H1 (cell line): ENCODE results near the gene DOK1. TPM values are rescaled to one million over a fixed set of nuclear protein-coding genes. Genes with fewer than 3 reads are reported as not detected.

Experiments
- EGR1 ChIP-seq: IDR thresholded peaks from 2 replicates; pipeline ENCODE4 v1.6.1; 2011; ENCODE audit warnings: low read depth, low read length, borderline replicate concordance
- EP300 ChIP-seq, 2 experiments: IDR thresholded peaks; 1 replicate in 1 of 2; 2 replicates in 1 of 2; pipeline ENCODE4 v1.6.1; 2011 to 2012; ENCODE audit warnings: low read depth in 2 of 2, low read length in 2 of 2, mild to moderate bottlenecking in 2 of 2, borderline replicate concordance in 1 of 2, inconsistent platforms in 1 of 2, moderate library complexity in 1 of 2
- FOSL1 ChIP-seq: IDR thresholded peaks from 2 replicates; pipeline ENCODE4 v1.6.1; 2011; ENCODE audit warnings: mild to moderate bottlenecking, low read depth, low read length, moderate library complexity; ENCODE audit not compliant: insufficient read depth
- GABPA ChIP-seq: IDR thresholded peaks from 2 replicates; pipeline ENCODE4 v1.6.1; 2011; ENCODE audit warnings: mild to moderate bottlenecking, low read length, moderate library complexity, borderline replicate concordance; ENCODE audit not compliant: insufficient read depth
- KDM1A ChIP-seq: fragments of 200-600, 300-600 bp; sonication (generic); IDR thresholded peaks from 2 replicates; pipeline ENCODE4 v1.7.1; 2016; ENCODE audit warnings: mild to moderate bottlenecking, low read length, borderline replicate concordance
- polyA plus RNA-seq, 7 experiments: library from polyadenylated mRNA; depleted of rRNA in 3 of 7; stranded (reverse) in 5 of 7; unstranded in 2 of 7; fragments of >200 nt in 5 of 7; fragments of 200-250 nt in 2 of 7; gene quantifications; 1 replicate in 5 of 7; 2 replicates in 1 of 7; 4 replicates in 1 of 7; pipeline versions ENCODE4 v1.2.1 to v1.2.3, GENCODE V29; 2011 to 2013; ENCODE audit warnings: missing spikeins in 2 of 7, mixed read lengths in 2 of 7
- total RNA-seq: library from RNA; stranded (reverse); fragmentation: NEBNext Ultra II Directional; extraction: Animal tissue kit (Norgen Biotek cat#: 25700); gene quantifications from 2 replicates; pipeline ENCODE4 v1.2.1, GENCODE V29; 2021
- TF ChIP-seq, protein P1 (sequence below): IDR thresholded peaks from 2 replicates; pipeline ENCODE4 v1.6.1; 2012; ENCODE audit warnings: inconsistent platforms

DOK1 gene
- total and polyA plus RNA-seq, 2 of the 8 experiments (the other 6 are each of a cell fraction or from before 2014, with no cell fraction given) = 11.0 to 14.3 TPM

DNA sequence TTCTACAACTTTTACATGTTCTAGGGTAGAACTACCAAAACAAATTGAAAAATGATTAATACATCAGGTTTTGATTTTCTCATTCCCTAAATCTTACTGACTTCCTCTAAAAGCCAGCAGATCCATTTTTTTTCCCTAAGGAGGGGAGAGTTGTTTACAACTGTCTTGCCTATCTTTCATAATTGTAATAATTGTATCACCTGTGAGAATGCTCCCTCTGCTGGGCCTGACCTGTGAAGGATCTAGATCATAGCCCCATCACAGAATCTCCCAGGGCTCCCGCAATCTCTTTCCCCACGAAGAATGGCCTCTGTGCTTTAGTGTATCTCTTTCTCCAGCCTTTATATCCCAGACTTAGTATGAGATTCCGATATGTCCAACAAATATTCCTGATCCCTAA, 9.9 kb upstream of the DOK1 start (continued):
- TF ChIP-seq, protein P1, sequence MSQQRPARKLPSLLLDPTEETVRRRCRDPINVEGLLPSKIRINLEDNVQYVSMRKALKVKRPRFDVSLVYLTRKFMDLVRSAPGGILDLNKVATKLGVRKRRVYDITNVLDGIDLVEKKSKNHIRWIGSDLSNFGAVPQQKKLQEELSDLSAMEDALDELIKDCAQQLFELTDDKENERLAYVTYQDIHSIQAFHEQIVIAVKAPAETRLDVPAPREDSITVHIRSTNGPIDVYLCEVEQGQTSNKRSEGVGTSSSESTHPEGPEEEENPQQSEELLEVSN = no peak
- TF ChIP-seq GABPA (no peak), FOSL1 (no peak), KDM1A (no peak), EP300 (IDR thresholded peaks at IDR 0.05; ENCODE audit: borderline replicate concordance in 1 of 2, low read depth in 2 of 2, low read length in 2 of 2) (no peak), EGR1 (no peak)
